GM12878 (cell line): ENCODE results near the gene NUDT14. TPM values are rescaled to one million over a fixed set of nuclear protein-coding genes. Genes with fewer than 3 reads are reported as not detected.

Experiments
- ATAC-seq: fragments of 200-7000 bp; cut with Tn5 transposase; 3 replicates; pipeline ENCODE4 v1.9.1; 2020; ENCODE audit warnings: mild to moderate bottlenecking, moderate library complexity
- BruUV-seq: library from RNA; stranded (reverse); fragments of 400-500 nt; replicated peaks from 2 replicates; lab custom pipeline; 2021; lab: Mats Ljungman, UMichigan
- CTCF ChIA-PET: fragments of 300-600 bp; sonication (Branson Sonifier 250); formaldehyde crosslinking; extraction: SDS; loops from one replicate; lab custom pipeline; 2021; ENCODE audit warnings: inconsistent platforms; lab: Yijun Ruan, JAX
- POLR2A ChIA-PET: fragments of 350-600 bp; formaldehyde crosslinking; extraction: SDS; loops from one replicate; lab custom pipeline; 2021; ENCODE audit warnings: inconsistent platforms; lab: Charles Lee
- RAD21 ChIA-PET: fragments of 300-600 bp; sonication (Branson Sonifier 250); formaldehyde crosslinking; loops from one replicate; lab custom pipeline; 2023; ENCODE audit warnings: antibody characterized with exemption; ENCODE audit not compliant: unreplicated experiment; lab: Charles Lee
- SMC1A ChIA-PET: fragments of 300-600 bp; sonication (Branson Sonifier 250); formaldehyde crosslinking; loops from one replicate; lab custom pipeline; 2023; ENCODE audit not compliant: unreplicated experiment, uncharacterized antibody; lab: Charles Lee
- DNase-seq: peaks from one replicate; pipeline ENCODE4 v3.0.0-alpha.2; 2011; ENCODE audit warnings: low read depth, low spot score
- FAIRE-seq: peaks from 3 replicates; lab custom pipeline; 2011; peaks lifted over from hg19 to GRCh38; lab: Jason Lieb, UNC
- H2AFZ ChIP-seq: 2 replicates; pipeline ENCODE4 v1.6.0; 2011; ENCODE audit warnings: low read depth, low read length, control low read depth; ENCODE audit not compliant: control insufficient read depth
- H3K27ac ChIP-seq: 2 replicates; pipeline ENCODE4 v1.5.1; 2011; ENCODE audit warnings: control low read depth; ENCODE audit not compliant: control insufficient read depth, insufficient read depth
- H3K27me3 ChIP-seq, 2 experiments: replicated peaks in 1 of 2; 2 replicates each; pipeline versions ENCODE4 v1.6.0 to v1.6.1; 2011; ENCODE audit warnings: low read length in 1 of 2; ENCODE audit not compliant: control insufficient read depth in 2 of 2, insufficient read depth in 2 of 2
- H3K36me3 ChIP-seq, 2 experiments: 2 replicates each; pipeline ENCODE4 v1.5.1; 2011; ENCODE audit warnings: low read length in 1 of 2; ENCODE audit not compliant: control insufficient read depth in 2 of 2, insufficient read depth in 2 of 2
- H3K4me1 ChIP-seq: 2 replicates; pipeline ENCODE4 v1.6.1; 2011; ENCODE audit warnings: mild to moderate bottlenecking, low read length, moderate library complexity, mixed read lengths; ENCODE audit not compliant: control insufficient read depth, insufficient read depth
- H3K4me2 ChIP-seq: 2 replicates; pipeline ENCODE4 v1.6.0; 2011; ENCODE audit warnings: control low read depth; ENCODE audit not compliant: control insufficient read depth, insufficient read depth
- H3K4me3 ChIP-seq: fragments of 200-600 bp; sonication (generic); 2 replicates; pipeline ENCODE4 v1.5.1; 2016
- H3K79me2 ChIP-seq: 2 replicates; pipeline ENCODE4 v1.6.0; 2011; ENCODE audit warnings: low read length; ENCODE audit not compliant: control insufficient read depth, insufficient read depth
- H3K9ac ChIP-seq: 2 replicates; pipeline ENCODE4 v1.8.0; 2011; ENCODE audit warnings: low read length, control low read depth, mixed read lengths; ENCODE audit not compliant: control insufficient read depth, insufficient read depth
- H3K9me3 ChIP-seq: replicated peaks from 3 replicates; pipeline ENCODE4 v1.5.1; 2011; ENCODE audit warnings: mild to moderate bottlenecking, low read length; ENCODE audit not compliant: control insufficient read depth, insufficient read depth
- H4K20me1 ChIP-seq: 2 replicates; pipeline ENCODE4 v1.6.0; 2011; ENCODE audit not compliant: control insufficient read depth, insufficient read depth
- CTCF ChIP-seq, 3 experiments: IDR thresholded peaks in 2 of 3; conservative IDR thresholded peaks in 1 of 3; 2 replicates each; pipeline ENCODE4 v1.5.1; 2011; ENCODE audit warnings: low read depth in 3 of 3, low read length in 3 of 3, mild to moderate bottlenecking in 3 of 3, control low read depth in 2 of 3, moderate library complexity in 2 of 3, inconsistent platforms in 1 of 3, mixed read lengths in 1 of 3; ENCODE audit not compliant: control insufficient read depth in 2 of 3, insufficient read depth in 1 of 3; ENCODE audit errors: extremely low read depth in 1 of 3
- GABPA ChIP-seq: IDR thresholded peaks from 2 replicates; pipeline ENCODE4 v1.6.1; 2014; ENCODE audit warnings: antibody characterized with exemption, low read depth, mild to moderate bottlenecking, inconsistent platforms
- MTA2 ChIP-seq: fragments of 450-650 bp; IDR thresholded peaks from 2 replicates; pipeline ENCODE4 v1.6.1; 2016; ENCODE audit warnings: low read depth, mild to moderate bottlenecking, moderate library complexity
- MTA3 ChIP-seq: IDR thresholded peaks from 2 replicates; pipeline ENCODE4 v1.6.1; 2012; ENCODE audit warnings: low read length, inconsistent platforms, borderline replicate concordance
- SIX5 ChIP-seq: IDR thresholded peaks from 2 replicates; pipeline ENCODE4 v1.6.1; 2011; ENCODE audit warnings: mild to moderate bottlenecking, low read depth, low read length, moderate library complexity; ENCODE audit not compliant: severe bottlenecking
- SUZ12 ChIP-seq: fragments of 200-600 bp; sonication (generic); IDR thresholded peaks from one replicate; pipeline ENCODE4 v1.6.1; 2018; ENCODE audit warnings: antibody characterized with exemption, mild to moderate bottlenecking; ENCODE audit not compliant: unreplicated experiment
- TAF1 ChIP-seq: IDR thresholded peaks from 2 replicates; pipeline ENCODE4 v1.6.1; 2011; ENCODE audit warnings: mild to moderate bottlenecking, low read depth, low read length, borderline replicate concordance
- WGBS: methylation state at CpG from one replicate; pipeline ENCODE4 v1.1.6; 2016; ENCODE audit warnings: low lambda C conversion rate; ENCODE audit not compliant: insufficient replicate concordance, insufficient coverage; ENCODE audit errors: missing lambda C conversion rate; 5-methylcytosine and 5-hydroxymethylcytosine counted together
- in situ Hi-C: fragments of 300-500 bp; cut with MboI; formaldehyde crosslinking; loops from 9 replicates; pipeline ENCODE4 v1.14.3; 2018; ENCODE audit warnings: mixed read lengths
- intact Hi-C: fragments of 100-400 bp; cut with micrococcal nuclease; formaldehyde crosslinking; loops from one replicate; pipeline ENCODE4 v1.14.2; 2022; ENCODE audit not compliant: unreplicated experiment
- polyA plus RNA-seq, 11 experiments: library from polyadenylated mRNA; depleted of rRNA in 4 of 11; unstranded in 6 of 11; stranded (reverse) in 5 of 11; fragments of >200 nt; fragmentation: Nextera tagmentation in 4 of 11; fragmentation: Illumina TruSeq in 1 of 11; extraction: Ambion mirVana in 4 of 11; extraction: Trizol in 1 of 11; gene quantifications; 1 replicate in 1 of 11; 2 replicates in 10 of 11; pipeline versions ENCODE4 v1.2.1 to v1.2.3, GENCODE V29; 2011 to 2016; ENCODE audit warnings: inconsistent platforms in 2 of 11, missing spikeins in 2 of 11, low read depth in 1 of 11
- total RNA-seq, 4 experiments: library from RNA; depleted of rRNA in 3 of 4; stranded (reverse); fragments of >200 nt in 3 of 4; fragmentation: Illumina TruSeq in 1 of 4; extraction: Trizol in 1 of 4; gene quantifications; 2 replicates each; pipeline versions ENCODE4 v1.2.1 to v1.2.3, GENCODE V29; 2013 to 2021
- TF ChIP-seq, protein P1 (sequence below): IDR thresholded peaks from 2 replicates; pipeline ENCODE4 v1.6.1; 2012; ENCODE audit warnings: mild to moderate bottlenecking, low read depth, low read length
- TF ChIP-seq, protein P2 (sequence below): fragments of 450-650 bp; IDR thresholded peaks from 2 replicates; pipeline ENCODE4 v1.6.1; 2017; ENCODE audit warnings: borderline replicate concordance

The NUDT14 gene
- total and polyA plus RNA-seq, 10 of the 15 experiments (the other 5 are each of a cell fraction or from before 2014, with no cell fraction given): 0.62 to 6.8 (median 4.3) TPM; not detected in 1

GRCh38 chr14:105219753-105220152, 38.6 kb upstream of the NUDT14 start:
- Histone ChIP-seq H3K9me3 (no peaks in the 10 kb centered on the region), H3K79me2 (no peaks in the 10 kb centered on the region), H3K36me3 (peaks cover 4 to 36% of the 10 kb centered on the region in 2 experiments; a peak in 3 of 4 replicates), H4K20me1 (no peaks in the 10 kb centered on the region), H3K4me3 (no peak overlapping the region), H3K4me2 (no peak overlapping the region), H3K4me1 (no peaks in the 10 kb centered on the region), H2AFZ (no peak overlapping the region), H3K9ac (no peak overlapping the region), H3K27ac (no peak overlapping the region), H3K27me3 (no peaks in the 10 kb centered on the region)
- no peak for ATAC-seq
- SMC1A ChIA-PET: no interaction called here
- RAD21 ChIA-PET: no interaction called here
- WGBS: 95% methylated on average over 13 of the region's 17 CpGs
- no TSS peak for BruUV-seq
- no peak for DNase-seq
- POLR2A ChIA-PET: no interaction called here
- intact Hi-C loops (no loop called here), in situ Hi-C loops (no loop called here)
- CTCF ChIA-PET: interaction anchor here (0.6 kb wide), 1 partner anchor 16 kb away, joined by 3 read pairs; no protein-coding TSS in a partner anchor
- no peak for FAIRE-seq
- TF ChIP-seq SIX5: no peak
- TF ChIP-seq, protein P1, sequence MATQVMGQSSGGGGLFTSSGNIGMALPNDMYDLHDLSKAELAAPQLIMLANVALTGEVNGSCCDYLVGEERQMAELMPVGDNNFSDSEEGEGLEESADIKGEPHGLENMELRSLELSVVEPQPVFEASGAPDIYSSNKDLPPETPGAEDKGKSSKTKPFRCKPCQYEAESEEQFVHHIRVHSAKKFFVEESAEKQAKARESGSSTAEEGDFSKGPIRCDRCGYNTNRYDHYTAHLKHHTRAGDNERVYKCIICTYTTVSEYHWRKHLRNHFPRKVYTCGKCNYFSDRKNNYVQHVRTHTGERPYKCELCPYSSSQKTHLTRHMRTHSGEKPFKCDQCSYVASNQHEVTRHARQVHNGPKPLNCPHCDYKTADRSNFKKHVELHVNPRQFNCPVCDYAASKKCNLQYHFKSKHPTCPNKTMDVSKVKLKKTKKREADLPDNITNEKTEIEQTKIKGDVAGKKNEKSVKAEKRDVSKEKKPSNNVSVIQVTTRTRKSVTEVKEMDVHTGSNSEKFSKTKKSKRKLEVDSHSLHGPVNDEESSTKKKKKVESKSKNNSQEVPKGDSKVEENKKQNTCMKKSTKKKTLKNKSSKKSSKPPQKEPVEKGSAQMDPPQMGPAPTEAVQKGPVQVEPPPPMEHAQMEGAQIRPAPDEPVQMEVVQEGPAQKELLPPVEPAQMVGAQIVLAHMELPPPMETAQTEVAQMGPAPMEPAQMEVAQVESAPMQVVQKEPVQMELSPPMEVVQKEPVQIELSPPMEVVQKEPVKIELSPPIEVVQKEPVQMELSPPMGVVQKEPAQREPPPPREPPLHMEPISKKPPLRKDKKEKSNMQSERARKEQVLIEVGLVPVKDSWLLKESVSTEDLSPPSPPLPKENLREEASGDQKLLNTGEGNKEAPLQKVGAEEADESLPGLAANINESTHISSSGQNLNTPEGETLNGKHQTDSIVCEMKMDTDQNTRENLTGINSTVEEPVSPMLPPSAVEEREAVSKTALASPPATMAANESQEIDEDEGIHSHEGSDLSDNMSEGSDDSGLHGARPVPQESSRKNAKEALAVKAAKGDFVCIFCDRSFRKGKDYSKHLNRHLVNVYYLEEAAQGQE: no peak
- TF ChIP-seq GABPA: no peak
- no peak for TF ChIP-seq SUZ12
- no peak for TF ChIP-seq CTCF (IDR thresholded peaks at IDR 0.05 in 2 of 3, conservative IDR thresholded peaks at IDR 0.05 in 1 of 3; ENCODE audit: control insufficient read depth in 2 of 3, extremely low read depth in 1 of 3, insufficient read depth in 1 of 3, low read depth in 3 of 3, low read length in 3 of 3)
- TF ChIP-seq, protein P2, sequence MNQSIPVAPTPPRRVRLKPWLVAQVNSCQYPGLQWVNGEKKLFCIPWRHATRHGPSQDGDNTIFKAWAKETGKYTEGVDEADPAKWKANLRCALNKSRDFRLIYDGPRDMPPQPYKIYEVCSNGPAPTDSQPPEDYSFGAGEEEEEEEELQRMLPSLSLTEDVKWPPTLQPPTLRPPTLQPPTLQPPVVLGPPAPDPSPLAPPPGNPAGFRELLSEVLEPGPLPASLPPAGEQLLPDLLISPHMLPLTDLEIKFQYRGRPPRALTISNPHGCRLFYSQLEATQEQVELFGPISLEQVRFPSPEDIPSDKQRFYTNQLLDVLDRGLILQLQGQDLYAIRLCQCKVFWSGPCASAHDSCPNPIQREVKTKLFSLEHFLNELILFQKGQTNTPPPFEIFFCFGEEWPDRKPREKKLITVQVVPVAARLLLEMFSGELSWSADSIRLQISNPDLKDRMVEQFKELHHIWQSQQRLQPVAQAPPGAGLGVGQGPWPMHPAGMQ: no peak
- no peak for TF ChIP-seq TAF1
- TF ChIP-seq MTA2: no peak
- TF ChIP-seq MTA3: no peak
